ENCODE results near the gene ACSBG1.
A peak's percentile ranks its signal among the peaks of the same experiment; 100 is the strongest.
"Not testable (repeated sequence)": the region's sequence is repeated elsewhere in the genome, so short reads cannot be mapped to it uniquely, and the experiment has no call there.

The ACSBG1 gene

DNA sequence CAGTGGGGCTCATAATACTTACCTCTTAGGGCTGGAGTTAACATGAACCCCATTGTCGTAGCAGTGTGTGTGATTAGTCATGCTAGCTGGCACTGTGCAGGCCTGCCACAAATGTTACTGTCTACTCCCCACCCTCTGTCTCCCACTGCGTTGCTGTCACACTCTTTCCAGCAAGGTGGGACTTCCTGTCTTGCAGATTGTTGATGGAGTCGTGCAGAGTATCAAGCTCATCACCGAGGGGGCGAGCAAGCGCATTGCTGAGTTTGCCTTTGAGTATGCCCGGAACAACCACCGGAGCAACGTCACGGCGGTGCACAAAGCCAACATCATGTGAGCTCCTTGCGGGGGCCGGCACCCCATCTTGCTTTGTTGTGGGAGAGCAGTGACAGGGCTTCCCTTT lies 72.3 kb downstream of the ACSBG1 start:
- no peak for DNase-seq

DNA sequence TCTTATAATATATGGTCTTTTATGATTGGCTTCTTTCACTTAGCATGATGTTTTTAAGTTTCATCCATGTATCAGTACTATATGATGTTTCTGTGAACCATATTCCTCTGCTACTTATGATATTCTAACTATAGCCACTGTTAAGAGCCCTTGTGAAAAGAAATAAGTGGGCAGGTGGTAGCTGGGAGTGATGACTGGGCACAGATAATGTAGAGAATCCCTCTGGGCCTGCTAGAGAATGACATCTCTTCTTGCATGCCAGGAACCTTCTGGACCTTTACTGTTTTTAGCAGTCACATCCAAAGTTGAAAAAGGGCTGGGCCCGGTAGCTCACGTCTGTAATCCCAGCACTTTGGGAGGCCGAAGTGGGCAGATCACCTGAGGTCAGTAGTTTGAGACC lies 75.0 kb downstream of the ACSBG1 start:
- DNase-seq = no peak

DNA sequence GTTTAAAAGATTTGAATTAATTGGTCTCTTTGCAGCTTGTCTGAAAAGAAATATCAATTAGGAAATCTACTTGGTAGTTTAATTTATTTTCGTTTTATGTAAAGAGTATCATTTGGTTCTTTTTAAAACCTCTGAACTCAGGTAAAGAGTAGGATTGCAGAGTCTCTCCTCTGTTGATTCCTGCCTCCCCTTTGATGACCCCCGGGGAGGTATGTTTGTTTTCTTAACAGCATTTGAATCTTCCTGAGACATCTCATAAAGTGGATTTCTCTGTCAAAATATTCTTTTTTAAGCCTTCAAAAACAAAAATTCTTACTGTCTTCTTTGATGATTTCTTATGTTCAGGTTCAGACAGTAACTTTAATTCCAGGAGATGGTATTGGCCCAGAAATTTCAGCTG lies 77.2 kb downstream of the ACSBG1 start:
- DNase-seq = no peak

DNA sequence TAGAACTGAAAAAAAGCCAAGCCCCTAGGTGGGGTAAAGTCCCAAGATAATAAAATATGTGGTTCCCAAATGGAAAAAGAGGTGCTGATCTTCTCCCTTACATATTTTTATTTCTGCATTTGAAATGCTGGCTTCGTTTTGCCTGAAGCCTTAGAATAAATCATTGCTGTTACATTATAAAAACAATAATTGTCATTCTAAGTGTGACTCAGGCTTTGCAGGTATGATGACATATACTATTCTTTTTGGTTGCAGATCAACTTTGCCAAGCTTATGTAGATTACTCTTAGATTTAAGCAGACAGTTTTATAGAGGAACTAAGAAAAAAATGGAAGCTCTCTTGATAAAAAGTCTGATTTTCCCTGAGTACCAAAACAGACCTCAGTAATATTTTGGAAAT lies 77.7 kb downstream of the ACSBG1 start:
- DNase-seq = no peak

DNA sequence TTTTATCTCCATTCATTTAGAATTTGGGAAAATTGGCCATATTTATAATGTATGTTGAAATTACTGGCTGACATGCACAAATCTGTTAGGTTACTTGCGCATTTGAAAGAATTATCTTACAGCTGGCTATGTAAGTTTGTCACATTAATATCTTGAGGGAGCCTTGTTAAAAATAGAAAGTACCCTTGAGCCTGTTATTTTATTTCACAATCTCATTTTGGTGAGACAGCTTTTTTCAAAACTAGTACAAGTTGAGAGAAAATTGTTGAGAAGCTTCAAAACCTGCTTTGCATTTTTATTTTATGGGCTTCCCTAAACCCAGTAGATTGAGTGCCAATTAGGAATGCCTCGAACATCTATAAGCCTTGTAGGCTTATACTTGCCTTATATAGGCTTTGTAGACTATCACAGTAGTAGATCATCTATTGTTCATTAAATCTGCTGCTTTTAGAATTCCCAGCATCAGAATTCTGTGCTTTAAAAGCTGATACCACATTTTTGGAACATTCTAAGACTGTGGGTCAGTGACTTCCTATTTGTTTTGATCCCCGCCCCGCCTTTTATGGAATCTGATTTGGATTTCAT lies 78.9 kb downstream of the ACSBG1 start:
- no peak for DNase-seq

DNA sequence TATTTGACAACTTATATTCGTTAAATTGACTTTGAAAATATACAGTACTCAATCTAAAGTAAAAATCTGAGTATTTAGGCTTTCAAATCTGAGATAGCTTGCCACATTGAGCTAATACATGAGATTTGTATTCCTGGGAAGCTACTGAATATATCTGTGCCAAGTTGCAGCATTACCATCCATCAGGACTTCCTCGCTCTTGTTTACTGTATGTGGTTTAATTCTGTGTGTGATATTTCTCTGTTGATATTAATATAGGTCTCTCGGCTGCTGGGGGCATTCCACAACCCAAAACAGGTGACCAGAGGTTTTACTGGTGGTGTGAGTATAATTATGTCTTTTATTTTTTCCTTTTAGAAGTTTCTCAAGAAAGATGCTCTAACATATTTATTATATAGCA lies 79.4 kb downstream of the ACSBG1 start:
- no peak for DNase-seq

DNA sequence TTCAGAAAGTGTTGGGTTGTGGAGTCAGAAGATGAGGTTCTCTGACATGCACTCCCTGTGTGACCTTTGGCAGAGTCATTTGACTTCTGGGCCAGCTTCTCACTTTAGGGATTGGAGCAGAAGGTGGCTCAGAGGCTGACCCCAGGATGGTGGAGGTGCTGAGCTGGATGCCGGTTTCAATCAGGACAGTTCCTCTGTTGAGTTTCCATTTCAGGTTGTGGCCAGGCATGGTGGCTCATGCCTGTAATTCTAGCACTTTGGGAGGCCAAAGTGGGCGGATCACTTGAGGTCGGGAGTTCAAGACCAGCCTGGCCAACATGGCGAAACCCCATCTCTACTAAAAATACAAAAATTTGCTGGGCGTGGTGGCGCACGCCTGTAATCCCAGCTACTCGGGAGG lies 83.3 kb downstream of the ACSBG1 start:
- DNase-seq = not testable (repeated sequence)

DNA sequence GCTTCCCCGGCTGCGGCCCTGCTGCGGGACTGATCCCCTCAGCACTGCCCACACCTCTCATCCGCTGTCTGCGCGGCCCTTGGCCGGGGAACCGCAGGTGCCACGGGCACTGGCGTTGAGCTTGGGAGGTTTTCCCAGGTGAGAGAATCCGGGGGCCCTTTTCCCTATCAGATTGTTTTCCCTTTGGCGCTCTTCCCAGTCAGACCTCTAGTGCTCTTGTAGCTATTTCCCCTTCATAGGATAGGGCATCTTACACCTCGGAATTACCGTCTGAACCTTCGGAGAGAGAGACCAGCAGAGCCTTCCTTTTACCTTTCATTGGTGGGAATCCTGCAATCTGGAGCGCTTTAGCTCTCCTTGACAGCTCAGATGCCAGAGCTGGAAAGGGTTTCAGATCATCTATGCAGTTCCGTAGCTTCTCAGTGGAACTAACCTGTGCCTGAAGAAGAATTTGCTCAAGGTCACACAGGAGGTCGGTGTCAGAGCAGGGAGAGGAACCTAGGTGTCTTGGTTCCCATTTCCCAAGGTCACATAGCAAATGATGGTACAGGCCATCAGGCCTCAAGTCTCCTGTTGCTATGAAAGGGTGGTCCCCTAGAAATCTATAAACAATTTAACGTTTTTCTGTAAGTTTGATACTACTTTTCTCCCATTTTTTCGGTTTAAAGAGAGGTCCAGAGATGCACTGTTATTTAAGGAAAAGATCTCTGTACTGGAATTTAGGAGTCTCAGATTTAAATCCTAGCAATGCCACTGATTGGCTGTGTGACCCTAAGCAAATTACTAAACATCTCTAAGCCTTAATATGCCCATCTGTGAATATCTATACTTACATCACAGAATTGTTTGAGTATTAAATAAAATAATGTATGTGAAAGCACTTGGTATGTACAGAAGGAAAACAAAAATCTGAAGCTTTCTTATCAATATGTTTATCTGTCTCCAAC lies 84.3 kb downstream of the ACSBG1 start:
- no peak for DNase-seq

DNA sequence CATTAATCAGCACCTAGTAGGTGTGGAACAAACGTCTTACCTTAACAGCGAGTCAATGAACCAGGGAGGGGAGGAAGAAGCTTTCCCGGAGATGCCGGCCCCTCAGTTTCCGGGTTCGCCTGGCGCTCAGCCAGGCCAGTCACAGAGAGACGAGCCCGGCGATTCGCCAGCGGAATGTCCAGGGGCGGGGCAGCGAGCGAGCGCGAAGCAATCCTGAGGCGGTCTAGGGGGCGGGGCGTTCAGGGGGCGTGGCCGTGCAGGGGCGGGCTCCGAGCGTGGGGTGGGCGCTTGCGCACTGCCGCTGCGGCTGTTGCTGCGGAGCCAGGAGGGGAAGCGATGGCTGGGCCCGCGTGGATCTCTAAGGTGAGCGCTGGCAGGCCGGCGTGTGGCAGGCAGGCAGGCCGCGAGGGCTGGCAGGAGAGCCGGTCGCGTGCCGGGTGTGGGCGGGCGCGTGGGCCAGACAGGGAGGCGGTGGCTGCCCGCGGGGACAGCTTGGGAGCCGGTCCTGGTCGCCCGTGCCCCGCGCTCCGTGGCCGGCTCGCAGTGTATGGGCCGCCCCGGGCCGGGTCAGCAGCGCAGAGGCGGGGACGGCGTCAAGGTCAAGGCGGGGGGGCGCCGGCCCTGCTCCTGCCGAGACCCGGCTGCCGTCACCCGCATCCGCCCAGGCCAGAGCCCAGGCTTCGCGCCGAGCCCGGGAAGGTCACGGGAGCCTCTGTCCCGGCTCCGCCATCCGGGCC lies 85.1 kb downstream of the ACSBG1 start, which contains the start of gene IDH3A:
IDH3A (plus strand) TSS at position 295 of the 737 bp plus-strand sequence; CDS start at position 337, 42 bp downstream.
- DNase-seq = peak; percentile 98

DNA sequence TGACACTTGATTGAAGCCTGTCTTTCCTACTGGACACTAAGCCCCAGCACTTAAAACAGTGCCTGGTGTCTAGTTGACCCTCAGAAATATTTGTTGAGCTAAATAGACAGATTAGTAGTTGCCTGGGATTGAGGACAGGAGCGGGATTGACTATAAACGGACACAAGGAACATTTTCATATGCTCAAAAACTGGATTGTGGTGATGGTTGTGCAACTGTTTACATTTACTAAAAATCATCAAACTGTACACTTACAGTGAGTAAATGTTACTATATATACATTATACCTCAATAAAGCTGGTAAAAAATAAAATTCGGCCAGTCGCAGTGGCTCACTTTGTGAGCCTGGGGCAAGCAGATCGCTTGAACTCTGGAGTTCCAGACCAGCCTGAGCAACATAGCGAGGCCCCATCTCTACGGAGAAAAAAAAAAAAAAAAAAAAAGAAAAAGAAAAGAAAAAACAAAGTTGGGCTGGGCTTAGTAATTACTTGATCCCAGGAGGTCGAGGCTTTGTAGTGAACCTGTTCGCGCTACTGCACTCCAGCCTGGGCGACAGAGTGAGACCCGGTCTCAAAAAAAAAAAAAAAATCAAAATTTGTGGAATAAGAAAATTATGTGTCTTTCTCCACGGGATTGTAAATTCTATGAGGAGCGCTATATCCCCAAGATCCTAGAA lies 85.8 kb downstream of the ACSBG1 start:
- no peak for DNase-seq

DNA sequence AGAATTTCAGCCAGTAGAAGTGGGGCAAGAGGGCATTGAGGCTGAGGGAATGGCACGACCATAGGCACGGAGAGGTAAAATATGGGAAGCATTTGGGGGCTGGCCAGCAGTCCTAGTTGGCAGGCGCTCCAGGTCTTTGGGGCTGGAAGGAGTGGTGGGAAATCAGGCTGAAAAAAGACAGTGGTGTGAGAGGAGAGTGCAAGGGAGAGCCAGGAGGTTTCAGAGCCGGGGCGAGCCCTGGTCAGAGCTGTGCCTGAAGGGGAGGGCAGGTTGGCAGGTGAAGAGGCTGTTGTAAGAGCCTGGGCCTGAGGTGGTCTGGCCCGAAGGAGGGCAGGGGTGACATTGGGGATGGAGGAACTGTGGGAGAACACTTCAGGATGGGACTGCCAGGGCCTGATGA lies 86.8 kb downstream of the ACSBG1 start:
- no peak for DNase-seq

DNA sequence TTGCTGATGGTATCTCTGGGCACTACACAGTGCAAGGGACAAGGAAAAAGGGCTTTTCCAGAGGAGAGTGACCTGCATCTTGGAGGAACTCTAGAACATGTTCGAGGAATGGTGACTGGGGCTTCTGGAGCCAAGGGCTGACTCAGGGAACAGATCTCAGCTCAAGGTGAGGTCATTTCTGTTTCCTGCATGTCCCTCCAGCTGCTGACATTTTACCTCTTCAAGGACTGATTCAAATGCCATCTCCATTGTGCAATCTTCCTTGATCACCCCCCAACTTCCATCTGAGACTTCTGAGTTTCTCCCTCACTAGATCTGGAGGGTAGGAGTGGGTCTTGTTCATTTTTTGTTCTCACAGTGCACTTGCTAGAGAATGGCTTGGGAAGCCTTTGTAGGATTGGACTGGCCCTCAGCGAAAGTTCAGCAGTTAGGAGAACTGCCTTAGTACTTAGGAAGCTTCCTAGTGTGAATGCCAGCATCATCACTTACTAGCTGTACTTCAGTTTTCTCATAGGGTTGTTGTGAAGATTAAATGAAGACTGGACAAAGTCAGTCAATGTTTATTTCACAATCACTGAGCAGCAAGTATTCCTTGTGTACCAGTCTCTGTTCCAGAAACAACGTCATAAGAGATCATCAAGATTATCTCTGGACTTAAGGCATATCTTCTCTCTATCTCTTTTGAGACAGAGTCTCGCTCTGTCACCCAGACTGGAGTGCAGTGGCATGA lies 87.8 kb downstream of the ACSBG1 start:
- no peak for DNase-seq

DNA sequence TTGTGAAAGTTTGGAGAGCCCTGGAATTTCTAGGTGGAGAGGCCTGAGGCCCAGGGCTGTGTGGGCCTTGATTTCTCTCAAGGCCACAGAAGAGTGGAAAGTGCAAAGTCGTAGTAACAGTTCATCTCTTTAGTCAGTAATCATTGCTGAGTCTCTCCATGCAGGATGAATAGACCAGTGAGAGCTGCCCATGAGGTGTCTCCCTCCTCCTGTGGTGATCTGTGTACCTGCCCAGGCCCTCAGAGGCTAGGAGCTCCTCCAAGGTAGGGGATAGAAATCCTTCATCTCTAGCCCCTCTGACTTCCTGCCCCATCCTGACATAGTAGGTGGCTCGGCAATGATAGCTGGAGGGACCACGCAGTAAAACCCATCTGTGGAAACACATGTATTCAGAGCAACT lies 92.0 kb downstream of the ACSBG1 start:
- DNase-seq = no peak

DNA sequence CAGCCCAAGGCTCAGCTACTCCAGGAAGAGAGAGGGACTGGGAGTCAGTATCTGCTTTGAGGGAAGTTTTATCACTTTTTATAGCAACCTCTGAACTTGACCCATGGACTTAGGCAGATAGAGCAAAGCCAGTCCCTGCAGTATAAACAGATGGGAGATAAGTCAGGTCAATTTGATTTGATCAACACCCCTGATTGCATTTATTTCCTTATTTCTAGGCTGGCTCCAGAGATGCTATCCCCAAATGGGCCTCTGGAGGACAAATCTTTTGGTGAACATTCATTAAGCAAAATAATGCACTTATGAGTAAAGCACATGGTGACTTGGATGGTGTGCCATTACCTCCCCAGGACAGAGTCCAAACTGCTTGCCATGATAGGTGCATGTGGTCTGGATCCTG lies 94.1 kb downstream of the ACSBG1 start:
- no peak for DNase-seq

DNA sequence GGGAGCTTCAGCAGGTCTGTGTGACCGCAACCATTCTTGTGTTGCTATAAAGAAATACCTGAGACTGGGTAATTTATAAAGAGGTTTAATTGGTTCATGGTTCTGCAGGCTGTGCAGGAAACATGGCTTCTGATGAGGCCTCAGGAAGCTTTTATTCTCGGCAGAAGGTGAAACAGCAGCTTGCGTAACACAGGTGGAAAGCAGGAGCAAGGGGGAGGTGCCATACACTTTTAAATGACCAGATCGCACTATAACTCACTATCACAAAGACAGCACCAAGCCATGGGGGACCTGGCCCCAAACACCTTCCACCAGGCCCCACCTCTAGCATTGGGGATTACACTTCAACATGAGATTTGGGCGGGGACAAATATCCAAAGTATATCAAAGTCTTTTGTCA lies 94.8 kb downstream of the ACSBG1 start:
- DNase-seq = no peak

DNA sequence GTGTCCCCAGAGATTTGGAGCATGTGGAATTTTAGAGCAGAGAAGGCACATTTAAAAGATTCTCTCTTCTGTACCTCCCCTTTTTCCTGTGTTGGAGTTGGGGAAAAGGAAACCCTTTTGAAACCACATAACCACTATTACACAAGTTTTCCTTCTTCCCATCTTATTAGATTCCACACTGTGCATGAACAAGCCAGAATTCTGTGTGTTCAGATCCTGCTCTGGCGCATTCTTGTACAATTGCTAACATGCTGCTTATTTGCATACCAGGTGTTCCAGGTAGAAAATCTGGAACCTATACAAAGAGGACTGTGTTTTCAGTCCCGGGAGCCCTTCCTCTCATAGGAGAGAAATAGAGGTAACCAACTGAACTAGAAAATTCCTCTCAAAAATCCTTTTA lies 100.6 kb downstream of the ACSBG1 start:
- no peak for DNase-seq

DNA sequence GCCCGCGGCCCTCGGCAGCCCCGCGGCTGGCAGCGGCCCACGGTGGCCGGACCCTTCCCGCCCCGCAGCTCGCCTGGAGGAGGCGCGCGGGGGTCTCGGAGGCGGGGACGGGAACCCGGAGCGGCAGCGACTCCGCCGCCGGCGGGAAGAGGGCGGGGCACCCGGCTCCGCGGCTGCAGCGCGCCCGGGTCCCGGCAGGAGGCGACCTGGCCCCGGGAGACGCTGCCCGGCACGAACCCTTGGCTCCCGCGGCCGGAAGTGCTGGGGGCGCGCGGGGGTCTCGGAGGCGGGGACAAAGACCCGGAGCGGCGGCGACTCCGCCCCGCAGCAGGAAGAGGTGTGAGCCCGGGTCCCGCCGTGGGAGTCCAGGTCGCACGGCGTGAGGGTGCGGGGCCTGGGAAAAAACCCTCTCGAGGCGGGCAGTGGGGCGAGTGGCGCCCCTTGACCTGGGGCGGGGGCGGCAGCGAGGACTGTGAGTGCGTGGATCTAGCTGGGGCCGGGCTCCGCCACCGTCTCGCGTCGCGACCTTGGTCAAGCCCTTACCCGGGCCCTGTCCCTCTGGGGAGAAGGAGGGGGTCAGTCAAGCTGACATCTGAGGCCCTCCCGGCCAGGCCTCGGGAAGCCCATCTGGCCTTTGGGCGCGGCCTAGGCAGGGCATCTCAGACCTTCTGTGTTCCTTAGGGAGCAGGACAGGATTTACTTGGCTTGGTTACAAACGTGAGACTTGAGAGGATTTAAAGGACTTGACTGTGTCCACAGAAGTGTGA lies 102.9 kb downstream of the ACSBG1 start, which contains the start of gene CIB2:
CIB2 (minus strand) TSS at position 151 of the 767 bp plus-strand sequence. CDS start 230 bp downstream, outside the sequence.
- peak; percentile 82 for DNase-seq

DNA sequence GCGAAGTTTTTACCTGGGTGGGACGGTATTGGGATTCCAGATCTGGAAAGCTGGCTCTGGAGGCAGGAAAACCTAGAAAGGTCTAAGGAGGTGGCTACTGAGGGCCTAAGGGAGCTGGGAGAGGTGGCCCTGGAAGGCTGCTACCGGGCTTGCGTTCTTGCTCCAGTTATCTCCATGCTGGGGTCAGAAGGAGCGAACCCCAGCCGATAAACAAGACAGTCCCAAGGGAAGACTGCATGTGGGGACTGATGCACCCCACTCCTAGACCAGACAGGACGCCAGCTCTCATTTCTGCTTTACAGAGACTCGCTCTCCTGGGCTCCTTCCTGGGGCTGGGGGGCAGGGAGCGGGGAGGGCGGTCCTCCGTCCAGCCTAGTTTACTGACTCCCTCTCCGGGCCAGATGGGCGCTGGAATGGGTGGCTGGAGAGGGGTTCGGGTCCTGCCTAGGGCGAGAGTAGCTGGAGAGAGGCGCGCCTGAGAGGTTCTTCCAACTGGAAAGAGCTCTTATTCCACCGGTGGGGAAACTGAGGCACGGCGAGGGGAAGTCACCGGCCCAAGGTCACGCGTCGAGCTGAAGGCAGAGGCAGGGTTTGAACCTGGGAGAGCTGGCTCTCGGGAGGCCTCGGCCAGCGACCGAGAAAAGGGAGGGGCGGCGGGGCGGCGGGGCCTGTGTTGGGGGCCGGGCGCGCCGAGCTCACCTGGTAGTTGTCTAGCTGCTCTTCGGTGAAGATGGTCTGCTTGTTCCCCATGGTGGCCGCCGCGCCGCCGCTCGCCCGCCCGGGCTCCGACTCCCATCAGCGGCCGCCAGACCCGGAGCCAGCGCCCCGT lies 103.7 kb downstream of the ACSBG1 start:
- DNase-seq = no peak

DNA sequence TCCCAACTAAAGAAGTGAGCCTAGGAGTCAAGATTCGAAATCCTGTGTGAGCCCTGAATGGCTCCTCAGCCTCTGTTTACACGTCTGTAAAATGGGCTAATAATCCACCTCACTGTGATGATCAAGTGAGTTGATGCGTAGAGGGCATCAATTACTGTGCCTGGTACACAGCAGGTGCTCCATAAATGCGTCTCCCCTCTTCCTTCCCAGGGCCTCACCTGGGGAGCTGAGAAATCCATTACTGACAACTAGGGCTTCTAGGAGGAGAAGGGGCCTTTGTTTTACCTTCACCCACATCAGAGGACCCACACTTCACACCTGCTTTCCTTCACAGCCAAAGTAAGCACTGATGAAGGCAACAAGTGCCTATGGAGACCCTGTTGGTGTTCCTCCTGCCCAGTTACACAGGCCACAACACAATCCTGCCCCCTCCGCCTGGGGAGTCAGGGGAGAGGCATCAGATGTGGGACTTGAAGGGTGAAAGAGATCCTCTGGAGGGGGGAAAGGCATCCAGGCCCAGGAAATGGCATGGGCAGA lies 104.5 kb downstream of the ACSBG1 start:
- DNase-seq = no peak

DNA sequence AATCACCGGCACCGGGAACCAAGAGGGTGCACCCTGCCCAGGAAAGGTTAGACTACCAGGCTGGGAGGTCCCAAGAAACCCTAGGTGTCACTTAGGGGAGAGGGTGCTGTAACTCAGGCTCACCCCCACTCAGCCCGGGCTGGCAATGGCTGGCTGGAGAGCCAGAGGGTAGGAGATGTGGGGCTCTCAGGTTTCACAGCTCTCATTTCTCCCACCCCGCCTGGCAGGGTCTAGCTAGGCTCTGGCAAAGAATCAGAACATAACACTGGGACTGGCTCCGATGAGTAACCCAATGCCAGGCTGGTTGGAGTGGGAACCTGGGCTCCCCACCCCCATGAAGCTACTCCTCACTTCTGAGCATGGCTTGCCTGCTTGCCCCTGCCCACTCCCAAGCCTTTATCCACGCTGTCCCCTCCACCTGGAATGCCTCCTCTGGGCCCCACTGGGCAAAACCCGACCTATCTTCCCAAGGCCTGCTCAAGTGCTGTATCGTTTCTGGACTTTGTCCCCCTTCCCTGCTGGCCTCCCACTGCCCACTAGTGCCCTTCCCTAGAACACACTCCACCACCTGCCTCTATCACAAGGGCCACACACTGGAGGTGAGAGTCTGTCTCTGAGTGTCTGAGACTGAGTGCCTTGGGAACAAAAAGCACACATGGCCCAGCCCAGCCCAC lies 105.2 kb downstream of the ACSBG1 start:
- DNase-seq = no peak
